Measurements from ENCODE around the gene WRAP73.

Gene WRAP73

DNA sequence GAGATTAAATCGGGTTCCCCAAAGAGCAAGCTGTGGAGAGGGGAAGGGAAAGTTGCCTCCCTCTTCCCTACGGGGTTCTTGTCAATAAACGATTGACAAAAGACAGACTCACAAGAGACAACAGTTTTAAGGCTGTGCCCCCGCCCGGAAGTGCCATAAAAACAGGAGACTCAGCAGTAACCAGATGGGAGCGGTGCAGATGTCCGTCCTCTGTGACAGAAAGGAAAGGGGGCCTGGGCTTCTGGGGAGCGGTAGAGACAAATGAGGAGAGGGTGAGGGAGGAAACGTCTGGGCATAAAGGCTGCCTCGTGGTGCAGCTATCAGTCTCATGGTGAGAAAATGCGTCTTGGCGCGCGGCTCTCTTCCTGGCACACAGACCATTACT lies 8.3 kb upstream of the WRAP73 start:
- TF ChIP-seq, protein P1, sequence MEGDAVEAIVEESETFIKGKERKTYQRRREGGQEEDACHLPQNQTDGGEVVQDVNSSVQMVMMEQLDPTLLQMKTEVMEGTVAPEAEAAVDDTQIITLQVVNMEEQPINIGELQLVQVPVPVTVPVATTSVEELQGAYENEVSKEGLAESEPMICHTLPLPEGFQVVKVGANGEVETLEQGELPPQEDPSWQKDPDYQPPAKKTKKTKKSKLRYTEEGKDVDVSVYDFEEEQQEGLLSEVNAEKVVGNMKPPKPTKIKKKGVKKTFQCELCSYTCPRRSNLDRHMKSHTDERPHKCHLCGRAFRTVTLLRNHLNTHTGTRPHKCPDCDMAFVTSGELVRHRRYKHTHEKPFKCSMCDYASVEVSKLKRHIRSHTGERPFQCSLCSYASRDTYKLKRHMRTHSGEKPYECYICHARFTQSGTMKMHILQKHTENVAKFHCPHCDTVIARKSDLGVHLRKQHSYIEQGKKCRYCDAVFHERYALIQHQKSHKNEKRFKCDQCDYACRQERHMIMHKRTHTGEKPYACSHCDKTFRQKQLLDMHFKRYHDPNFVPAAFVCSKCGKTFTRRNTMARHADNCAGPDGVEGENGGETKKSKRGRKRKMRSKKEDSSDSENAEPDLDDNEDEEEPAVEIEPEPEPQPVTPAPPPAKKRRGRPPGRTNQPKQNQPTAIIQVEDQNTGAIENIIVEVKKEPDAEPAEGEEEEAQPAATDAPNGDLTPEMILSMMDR (conservative IDR thresholded peaks at IDR 0.05; ENCODE audit: low read length) = no peak
- DNase-seq (ENCODE audit: low read depth) = no peak
- H3K4me3 ChIP-seq (ENCODE audit: low read length) = no peak overlapping the region

DNA sequence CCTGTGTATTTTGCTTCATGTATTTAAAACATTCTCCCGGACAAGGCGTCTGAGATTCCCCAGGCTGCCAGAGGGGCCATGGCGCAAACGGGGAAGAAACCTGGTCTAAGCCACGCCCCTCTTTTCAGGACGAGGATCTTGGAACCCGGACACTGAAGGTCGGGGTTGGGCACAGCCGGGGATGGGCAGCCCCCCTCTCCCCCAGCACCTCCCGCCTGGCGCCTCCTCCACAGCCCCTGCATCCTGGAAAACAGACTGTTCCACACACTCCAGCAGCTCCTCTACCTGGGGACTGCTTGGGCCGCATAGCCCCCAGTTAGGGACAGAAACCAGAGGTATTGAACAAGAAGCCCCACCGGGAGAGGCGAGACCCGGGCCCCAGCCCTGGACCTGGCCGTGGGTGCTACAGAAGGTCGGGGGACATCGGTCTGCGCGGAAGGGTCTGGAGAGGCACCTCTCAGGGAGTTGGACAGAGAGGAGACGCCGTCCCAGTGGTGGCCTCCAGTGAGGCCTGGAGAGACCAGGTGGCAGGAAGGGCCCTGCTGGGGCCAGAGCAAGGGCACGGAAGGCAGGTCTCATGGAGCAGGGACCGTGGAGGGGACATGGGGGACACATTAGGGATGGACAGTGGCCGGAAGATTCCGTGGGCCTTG lies 7.8 kb upstream of the WRAP73 start:
- TF ChIP-seq, protein P1 (conservative IDR thresholded peaks at IDR 0.05; ENCODE audit: low read length) = no peak
- no peak for DNase-seq (ENCODE audit: low read depth)
- no peak overlapping the region for H3K4me3 ChIP-seq (ENCODE audit: low read length)

DNA sequence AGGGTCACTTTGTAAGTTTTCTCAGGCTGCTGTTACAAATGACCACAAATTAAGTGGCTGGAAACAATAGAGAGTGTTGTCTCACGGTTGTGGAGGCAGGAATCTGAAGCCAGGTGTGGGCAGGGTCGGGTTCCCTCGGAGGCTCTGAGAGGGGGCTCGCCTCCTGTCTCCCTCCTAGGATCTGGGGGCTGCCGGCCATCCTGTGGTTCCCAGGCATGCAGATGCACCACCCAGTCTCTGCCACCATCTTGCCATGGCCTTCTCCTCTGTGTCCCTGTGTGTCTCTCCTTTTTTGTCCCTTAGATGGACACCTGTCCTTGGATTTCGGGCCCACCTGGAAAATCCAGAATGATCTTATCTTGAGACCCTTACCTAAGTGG lies 7.2 kb upstream of the WRAP73 start:
- TF ChIP-seq, protein P1 (conservative IDR thresholded peaks at IDR 0.05; ENCODE audit: low read length) = no peak

DNA sequence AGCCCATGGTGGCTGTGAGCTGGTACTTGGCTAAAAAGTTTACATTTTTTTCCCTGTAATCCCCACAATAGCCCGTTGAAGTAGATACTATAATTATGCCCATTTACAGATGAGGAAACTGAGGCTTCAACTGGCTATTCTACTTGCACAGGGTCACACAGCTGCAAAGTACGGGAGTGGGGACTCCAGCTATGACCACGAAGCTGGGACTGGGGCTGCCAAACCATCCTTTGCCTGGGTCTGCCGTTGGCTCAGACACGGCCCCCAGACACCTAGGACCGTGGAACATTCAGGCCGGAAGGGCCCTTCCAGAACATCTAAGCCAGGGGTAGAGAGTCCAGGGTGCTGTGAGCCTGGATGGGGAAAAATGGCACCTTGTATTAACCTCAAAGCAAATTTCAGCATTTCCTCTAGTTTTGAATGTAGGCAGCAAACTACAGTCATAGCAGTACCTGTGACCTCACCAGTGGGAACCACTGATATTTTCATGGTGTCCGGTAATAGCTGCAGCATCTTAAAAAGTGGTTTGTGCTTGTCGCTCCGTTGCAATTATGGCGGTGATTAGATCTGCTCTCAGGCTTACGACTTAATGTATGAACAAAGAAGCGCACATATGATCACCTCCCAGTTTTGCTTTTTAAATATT lies 6.7 kb upstream of the WRAP73 start:
- H3K4me3 ChIP-seq (ENCODE audit: low read length) = no peak overlapping the region
- DNase-seq (ENCODE audit: low read depth) = no peak
- TF ChIP-seq, protein P1 (conservative IDR thresholded peaks at IDR 0.05; ENCODE audit: low read length) = no peak

More for the DNA sequence above, 7.2 kb upstream of the WRAP73 start:
- DNase-seq (ENCODE audit: low read depth) = no peak
- H3K4me3 ChIP-seq (ENCODE audit: low read length) = no peak overlapping the region

DNA sequence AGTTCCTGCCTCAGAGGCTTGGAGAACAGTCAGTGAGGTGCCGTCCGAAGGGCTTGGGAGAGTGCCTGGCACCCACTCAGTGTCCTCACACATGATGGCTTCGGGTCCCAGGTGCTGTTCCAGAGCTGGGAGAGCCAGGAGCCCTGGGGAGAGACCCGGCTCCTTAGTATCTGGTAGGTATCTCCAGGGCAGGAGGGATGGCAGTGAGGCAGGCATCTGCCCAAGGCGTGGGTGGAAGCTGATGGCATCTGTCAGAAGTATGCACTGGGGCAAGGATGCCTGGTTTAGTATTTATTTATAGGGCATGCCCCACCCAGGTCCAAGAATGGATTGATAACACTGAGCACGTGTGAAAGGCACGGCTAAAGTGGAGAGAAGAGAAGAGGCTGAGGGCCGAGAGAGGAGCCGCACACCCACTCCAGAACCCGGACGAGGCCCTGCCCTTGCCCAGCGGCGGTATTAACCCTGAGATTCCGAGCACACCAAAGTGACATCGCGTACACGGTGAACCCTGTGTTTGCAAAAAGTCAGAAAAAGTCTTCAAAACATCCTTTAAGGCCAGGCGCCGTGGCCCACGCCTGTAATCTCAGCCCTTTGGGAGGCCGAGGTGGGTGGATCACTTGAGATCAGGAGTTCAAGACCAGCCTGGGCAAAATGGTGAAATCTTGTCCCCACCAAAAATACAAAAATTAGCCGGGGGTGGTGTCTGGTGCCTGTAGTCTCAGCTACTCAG lies 4.8 kb upstream of the WRAP73 start:
- TF ChIP-seq, protein P1 (conservative IDR thresholded peaks at IDR 0.05; ENCODE audit: low read length) = no peak
- no peak for DNase-seq (ENCODE audit: low read depth)
- H3K4me3 ChIP-seq (ENCODE audit: low read length) = no peak overlapping the region

DNA sequence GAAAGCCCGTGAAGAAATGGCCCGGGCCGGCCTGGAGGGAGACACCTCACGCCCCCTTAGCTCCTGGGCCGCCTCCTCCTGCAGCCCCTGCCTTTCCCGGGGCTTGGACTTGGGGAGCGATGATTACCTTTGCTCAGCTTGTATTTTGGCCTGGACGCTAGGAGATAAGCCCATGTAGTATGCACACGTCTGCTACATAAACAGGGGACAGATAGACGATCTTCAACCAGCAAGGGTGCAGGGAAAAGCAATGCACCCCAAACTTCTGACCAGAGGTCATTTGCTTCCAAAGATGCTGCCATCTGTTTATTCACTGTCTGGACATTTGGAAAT lies 3.3 kb upstream of the WRAP73 start:
- DNase-seq (ENCODE audit: low read depth) = no peak
- TF ChIP-seq, protein P1 (conservative IDR thresholded peaks at IDR 0.05; ENCODE audit: low read length) = no peak
- no peak overlapping the region for H3K4me3 ChIP-seq (ENCODE audit: low read length)
